ENCODE results near the gene WWC2. TPM values are rescaled to one million over a fixed set of nuclear protein-coding genes. Genes with fewer than 3 reads are reported as not detected.
"Not testable (repeated sequence)": the region's sequence is repeated elsewhere in the genome, so short reads cannot be mapped to it uniquely, and the experiment has no call there.

WWC2 gene
- total RNA-seq, 1 donor from 2014 or later: 15.1 TPM

GRCh38 chr4:183172881-183173280 is 73.8 kb downstream of the WWC2 start:
- no peak for DNase-seq

- DNase-seq: no peak
Measured at GRCh38 chr4:183173580-183174526, 74.8 kb downstream of the WWC2 start.

GRCh38 chr4:183175631-183176232 is 76.7 kb downstream of the WWC2 start:
- DNase-seq: no peak

GRCh38 chr4:183177001-183177400 is 77.9 kb downstream of the WWC2 start:
- DNase-seq: no peak

GRCh38 chr4:183178201-183178600 is 79.1 kb downstream of the WWC2 start:
- DNase-seq: no peak

- DNase-seq: no peak
Measured at GRCh38 chr4:183180096-183180495, 81.0 kb downstream of the WWC2 start.

GRCh38 chr4:183180621-183181020 is 81.6 kb downstream of the WWC2 start:
- DNase-seq: no peak

- no peak for DNase-seq
Measured at GRCh38 chr4:183181081-183181480, 82.0 kb downstream of the WWC2 start.

GRCh38 chr4:183182873-183183725 is 84.0 kb downstream of the WWC2 start:
- DNase-seq: peak; percentile 2

- no peak for DNase-seq
Measured at GRCh38 chr4:183183906-183184535, 85.0 kb downstream of the WWC2 start.

GRCh38 chr4:183185018-183185417 is 86.0 kb downstream of the WWC2 start:
- no peak for DNase-seq

GRCh38 chr4:183185559-183185958 is 86.5 kb downstream of the WWC2 start:
- no peak for DNase-seq

GRCh38 chr4:183186813-183187212 is 87.8 kb downstream of the WWC2 start:
- DNase-seq: no peak

- no peak for DNase-seq
Measured at GRCh38 chr4:183190900-183191527, 92.0 kb downstream of the WWC2 start.

- DNase-seq: no peak
Measured at GRCh38 chr4:183191630-183192029, 92.6 kb downstream of the WWC2 start.

GRCh38 chr4:183192571-183192970 is 93.5 kb downstream of the WWC2 start:
- DNase-seq: no peak

GRCh38 chr4:183193730-183194338 is 94.8 kb downstream of the WWC2 start:
- DNase-seq: not testable (repeated sequence)

- no peak for DNase-seq
Measured at GRCh38 chr4:183195534-183195933, 96.5 kb downstream of the WWC2 start.

- DNase-seq: no peak
Measured at GRCh38 chr4:183197140-183197539, 98.1 kb downstream of the WWC2 start.

- DNase-seq: peak; percentile 3
Measured at GRCh38 chr4:183200453-183200852, 101.4 kb downstream of the WWC2 start.

GRCh38 chr4:183201331-183201730 is 102.3 kb downstream of the WWC2 start:
- no peak for DNase-seq

Data from occipital lobe (tissue), 2 donors.